HTERT RPE-1 (cell line): ENCODE results near the gene COASY.

Source experiments
- in situ Hi-C: fragments of 300-500 bp; cut with MboI; formaldehyde crosslinking; loops from 4 replicates; pipeline ENCODE4 v1.14.3; 2020; ENCODE audit warnings: low sequenced_read_pairs

Gene COASY

DNA sequence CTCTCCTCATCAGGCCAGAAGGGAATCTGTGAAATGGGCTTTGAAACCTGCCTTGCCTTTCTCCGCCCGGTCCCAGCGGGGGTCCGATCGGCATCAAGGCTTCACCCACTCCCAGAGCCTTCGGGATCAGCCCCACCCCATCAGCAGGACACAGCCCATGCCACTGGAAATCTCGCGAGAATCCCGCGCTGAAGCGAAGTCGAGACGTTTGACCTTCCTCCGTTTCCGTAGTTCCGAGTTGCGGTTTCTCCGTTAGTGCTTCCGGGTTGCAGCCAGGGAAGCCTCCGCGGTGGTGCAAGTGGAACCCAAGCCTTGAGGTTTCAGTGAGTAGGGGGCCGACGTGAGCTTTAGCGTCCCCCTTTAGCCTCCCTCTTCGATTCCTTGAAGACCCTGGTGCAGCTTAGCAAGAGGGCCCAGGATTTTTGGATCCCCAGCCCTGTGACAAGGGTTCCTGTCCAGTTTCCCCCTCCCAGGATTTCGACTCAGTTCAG is at the start of gene COASY:
TSS of gene COASY (plus strand) at position 252 of the 491 bp plus-strand sequence. CDS start 475 bp downstream, outside the sequence.
- in situ Hi-C loops, result no loop called here

DNA sequence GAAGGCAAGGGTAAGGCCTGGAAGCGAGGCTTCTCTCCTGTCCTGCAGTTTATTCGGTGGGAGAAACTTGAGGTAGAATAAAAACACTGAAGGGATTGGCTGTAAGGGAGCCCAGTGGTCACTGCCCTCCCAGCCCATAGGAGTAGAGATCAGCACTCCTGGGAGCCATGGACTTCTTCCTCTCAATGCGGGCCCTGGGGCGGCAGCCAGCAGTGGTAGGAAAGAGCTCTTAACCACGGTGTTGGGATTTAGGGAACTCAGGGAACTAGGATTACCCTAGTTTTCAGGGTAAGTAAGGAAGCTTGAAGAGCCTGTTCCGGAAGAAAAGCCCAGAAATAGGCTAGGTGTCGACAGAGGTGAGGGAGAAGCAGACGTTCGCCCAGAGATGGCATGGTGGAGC is 49.7 kb upstream of the COASY start:
- in situ Hi-C loops, result no loop called here

DNA sequence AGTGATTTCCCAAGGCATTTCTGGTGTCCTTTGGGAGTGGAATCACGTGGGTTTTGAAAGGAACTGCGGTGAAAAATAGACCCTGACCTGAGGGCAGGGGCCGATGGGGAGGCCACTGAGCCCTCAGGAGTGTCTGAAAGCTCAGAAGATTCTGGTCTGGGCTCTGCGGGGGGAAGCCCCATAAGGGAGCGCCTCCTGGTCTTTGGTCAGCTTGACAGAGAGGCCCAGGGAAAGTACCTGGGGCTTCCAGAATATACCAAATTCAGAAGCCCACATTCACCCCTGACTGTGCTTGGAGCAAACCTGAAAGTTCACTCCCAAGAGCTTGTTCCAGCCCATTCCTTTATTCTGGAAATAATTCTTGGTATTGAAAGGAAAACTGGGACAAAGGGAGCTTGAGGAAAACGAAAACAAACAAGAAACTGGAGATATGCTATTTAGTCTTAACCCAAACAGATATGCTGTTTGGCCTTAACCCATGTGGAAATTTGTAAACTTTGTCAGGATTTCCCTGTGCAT is 49.2 kb upstream of the COASY start:
- in situ Hi-C loops, result no loop called here

DNA sequence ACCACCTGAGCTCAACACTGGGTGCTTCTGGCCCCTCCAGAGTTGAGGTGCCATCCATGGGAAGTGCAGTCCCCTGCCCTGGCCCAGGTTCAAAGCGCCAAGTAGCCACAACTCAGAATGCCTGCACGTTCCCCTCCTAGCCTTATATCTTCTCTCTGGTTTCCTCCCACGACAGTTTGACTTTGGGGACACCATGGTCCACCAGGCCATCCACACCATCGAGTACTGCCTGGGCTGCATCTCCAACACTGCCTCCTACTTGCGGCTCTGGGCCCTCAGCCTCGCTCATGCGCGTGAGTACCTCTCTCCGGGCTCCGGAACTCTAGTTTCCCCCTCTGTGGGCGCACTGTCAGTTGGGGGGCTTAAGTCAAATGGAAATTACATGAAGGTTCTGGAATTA is 48.3 kb upstream of the COASY start:
- in situ Hi-C loops, result no loop called here

DNA sequence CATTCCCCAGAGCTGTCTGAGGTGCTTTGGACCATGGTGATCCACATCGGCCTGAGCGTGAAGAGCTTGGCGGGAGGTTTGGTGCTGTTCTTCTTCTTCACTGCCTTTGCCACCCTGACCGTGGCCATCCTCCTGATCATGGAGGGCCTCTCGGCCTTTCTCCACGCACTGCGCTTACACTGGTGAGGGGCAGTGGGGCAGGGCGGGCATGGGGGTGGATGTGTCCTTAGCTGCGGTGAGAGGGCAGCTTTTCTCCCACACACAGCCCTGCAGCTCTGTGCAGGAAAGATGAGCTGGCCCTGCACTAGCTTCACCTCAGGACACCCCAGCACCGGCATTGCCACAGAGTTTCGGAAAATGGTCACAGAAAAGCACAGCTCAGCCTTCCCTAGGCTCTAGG is 47.7 kb upstream of the COASY start:
- in situ Hi-C loops, result no loop called here

DNA sequence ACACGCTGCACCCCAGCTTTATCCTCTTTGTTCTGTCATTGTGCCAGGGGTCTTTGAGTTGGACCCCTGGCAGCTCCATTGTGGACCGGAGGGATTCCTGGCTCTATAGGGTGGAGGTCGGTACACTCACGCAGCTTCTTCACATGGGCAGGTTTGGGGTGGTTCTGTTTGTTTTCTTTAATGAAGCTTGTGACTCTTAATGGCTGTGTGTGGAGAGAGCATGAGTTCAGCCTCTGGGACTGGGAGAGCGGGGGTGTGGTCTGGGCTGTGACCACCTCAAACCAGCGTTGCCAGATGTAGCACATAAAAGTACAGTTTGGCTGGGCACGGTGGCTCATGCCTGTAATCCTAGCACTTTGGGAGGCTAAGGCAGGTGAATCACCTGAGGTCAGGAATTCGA is 47.1 kb upstream of the COASY start:
- in situ Hi-C loops, result no loop called here

DNA sequence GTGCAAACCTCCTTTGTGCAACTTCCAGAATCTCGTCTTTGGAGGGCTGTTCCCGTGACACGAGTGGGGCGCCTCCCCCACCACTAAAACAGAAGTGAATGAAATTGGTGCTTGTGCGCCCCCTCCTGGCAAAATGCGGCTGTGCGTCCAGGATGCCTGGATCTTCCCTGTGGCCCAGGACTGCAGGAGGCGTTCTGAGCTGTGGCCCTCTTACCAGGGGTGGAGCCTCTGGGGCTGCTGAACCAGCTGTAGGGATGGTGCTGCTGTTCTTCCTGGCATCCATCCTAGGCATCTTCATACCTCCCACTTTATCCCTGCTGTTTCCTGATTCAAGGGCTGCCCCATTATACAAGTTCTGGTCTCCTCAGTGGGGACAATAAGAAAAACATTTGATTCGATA is 44.4 kb upstream of the COASY start:
- in situ Hi-C loops, result no loop called here

DNA sequence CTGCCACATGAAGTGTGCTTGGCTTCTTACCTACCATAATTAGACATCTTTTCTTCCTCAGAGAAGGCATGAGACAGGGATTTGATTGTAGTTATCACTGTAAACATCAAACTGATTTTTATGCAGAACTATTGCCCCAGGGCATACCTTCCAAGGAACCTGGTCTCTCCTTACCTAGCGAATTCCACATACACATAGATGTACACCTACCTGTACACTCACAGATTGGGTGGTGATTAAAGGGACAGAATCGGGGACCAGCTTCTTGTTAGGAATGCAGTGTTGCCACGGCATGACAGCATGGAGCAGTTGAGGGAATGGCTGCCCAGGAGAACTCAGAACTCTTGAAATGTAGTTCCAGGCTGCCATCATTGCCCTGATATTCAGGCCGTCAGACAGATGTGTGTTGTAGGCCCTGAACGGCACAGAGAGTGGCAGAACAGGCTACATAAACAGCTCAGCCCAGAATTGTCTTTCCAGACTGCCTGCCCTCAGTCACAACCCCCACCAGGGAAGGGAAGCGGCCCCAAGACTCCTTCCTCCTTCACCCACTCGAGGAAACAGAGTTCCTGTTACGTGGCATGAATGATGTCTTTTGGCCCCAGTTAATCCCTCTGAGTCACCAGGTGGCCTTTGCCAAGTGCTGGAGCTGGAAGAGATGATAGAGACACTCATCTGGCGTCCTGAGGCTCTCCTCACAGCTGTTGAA is 43.7 kb upstream of the COASY start:
- in situ Hi-C loops, result no loop called here

DNA sequence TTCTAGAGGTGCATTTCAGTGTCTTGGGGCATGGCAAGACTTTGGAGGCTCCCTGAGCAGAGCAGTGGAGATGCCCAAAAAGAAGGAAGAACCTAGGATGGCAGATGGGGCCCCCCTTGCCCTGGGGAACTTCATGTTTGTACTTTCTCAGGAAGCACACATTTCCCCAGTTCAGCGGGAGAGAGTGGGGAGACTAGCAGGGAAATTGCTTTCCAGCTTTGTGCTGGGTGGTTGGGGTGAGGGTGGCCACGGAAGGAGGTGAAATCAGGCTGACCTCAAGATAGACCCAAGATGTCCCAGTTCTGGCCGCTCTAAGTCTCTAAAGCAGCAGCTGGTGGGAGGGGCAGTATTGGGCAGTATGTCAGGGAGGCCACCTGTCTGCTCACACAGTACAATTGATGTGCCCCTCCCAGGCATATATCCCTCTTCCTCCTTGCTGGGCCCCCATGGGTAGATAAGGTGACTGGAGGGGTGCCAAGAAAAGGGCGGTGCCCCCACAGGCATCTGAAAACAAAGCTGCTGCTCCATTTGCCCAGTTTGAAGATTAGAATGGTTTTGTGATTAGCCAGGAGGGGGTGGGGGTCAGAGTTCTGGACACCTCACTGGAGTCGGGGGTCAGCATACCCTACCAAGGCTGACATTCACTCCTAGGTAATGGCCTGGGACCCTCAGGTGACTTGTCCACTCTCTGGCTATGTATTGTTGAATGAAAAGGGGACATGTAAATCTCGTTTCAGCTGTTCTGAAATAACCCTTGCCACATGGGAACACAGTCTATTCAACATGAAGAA is 43.0 kb upstream of the COASY start:
- in situ Hi-C loops, result no loop called here

DNA sequence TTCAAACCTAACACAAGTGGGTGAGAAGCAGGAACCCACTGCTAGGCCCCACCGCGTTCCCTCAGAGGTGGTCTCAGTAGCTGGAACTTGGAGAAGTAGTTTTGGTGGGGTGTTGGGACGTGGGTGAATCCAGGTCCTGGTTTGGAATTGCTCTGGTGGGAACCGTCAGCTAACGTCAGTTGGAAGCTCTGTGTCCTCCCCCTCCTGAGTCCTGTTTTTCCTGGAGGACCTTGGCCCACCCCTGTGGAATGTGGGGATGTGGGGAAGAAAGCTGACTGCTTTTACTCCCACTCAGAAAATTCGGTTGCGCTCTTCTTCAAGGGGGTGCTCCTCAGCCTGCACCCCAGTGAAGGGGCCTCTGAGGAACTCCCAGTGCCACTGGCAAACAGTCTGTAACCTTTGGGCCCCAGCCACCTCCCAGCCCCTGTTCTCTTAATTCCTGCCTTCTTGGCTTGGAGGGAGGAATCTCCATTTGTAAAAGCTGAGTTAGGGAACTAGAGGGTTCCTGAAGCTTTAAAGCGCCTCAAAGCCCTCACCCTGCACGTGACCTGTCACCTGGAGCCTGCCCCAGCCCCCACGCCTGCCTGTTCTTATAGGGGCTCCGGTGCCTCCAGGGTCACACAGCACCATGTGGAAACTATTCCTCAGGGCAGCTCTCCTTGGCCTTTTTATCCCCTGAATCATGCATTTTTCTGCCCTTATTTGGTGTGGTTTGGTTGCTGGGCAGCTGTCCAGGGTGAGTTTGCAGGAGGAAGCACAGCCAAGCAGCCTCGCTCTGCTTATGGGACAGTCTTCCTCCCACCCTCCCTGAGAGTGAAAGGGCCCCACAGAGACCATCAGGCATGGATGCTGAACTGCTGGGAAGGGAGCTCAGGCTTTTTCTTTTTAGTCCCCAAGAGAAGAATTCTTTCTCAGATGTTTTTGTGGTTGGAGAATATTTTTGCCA is 42.1 kb upstream of the COASY start:
- in situ Hi-C loops, result no loop called here

DNA sequence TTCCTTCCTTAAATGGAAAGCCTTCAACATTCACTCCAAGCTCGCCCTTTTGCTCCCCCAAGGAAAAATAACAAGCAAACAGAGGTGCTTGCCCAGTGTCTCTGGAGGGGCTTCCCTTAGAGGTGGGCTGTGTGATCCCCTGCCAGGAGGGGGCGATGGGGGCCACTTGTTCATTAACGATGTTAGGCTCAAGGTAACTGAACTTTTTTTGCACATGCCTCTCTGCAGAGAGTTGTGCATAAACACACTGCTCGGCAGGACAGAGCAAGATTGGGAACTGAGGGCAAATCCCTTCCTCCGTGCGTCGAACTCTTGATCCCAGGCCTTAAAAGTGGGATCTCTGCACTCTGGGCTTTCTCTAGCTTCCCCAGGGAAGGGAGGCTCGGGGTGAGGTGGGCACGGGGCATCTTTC is 41.4 kb upstream of the COASY start:
- in situ Hi-C loops, result no loop called here

DNA sequence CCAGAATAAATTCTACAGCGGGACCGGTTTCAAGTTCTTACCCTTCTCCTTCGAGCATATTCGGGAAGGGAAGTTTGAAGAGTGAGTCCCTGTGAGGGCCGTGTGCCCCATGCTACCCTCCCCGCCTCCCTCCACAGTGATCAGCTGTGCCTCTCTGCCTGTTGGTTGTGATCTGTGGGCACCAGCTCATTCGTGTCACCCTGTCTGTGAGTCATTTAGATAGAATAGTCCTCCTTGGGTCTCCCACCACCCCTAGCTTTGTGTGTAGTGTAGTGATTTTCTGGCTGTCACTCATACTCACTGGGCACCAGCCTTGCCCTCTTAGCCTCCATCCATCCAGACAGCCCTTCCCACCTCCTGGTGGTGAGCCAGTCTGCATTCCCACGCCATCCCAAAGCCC is 40.9 kb upstream of the COASY start:
- in situ Hi-C loops, result no loop called here

DNA sequence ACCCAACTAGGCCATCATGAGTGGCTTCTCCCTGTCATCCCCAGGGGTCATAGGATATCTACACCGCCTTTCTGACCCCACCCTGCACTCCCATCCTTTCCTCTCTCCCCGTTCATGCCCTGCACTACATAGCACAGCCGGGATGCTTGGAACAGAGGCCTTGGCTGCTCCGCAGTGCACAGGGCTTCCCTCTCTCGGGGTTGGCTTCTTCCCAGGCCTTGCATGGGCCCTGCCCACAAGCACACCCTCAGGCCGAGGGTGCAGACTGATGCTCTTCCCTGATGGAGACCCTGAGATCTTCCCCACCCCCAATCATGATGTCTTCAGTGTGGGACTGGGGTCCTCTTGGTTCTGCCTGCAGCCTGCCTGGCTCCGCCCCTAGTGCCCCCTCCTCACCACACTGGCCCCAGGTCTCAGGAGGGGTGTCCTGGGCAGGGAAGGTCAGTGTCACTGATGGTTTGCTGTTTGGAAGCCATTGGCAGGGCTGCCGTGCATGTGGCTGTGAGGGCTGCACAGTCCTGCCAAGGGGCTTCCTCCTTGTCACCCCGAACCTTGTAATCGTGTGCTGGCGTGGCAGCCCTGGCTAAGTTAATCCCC is 40.2 kb upstream of the COASY start:
- in situ Hi-C loops, result no loop called here

DNA sequence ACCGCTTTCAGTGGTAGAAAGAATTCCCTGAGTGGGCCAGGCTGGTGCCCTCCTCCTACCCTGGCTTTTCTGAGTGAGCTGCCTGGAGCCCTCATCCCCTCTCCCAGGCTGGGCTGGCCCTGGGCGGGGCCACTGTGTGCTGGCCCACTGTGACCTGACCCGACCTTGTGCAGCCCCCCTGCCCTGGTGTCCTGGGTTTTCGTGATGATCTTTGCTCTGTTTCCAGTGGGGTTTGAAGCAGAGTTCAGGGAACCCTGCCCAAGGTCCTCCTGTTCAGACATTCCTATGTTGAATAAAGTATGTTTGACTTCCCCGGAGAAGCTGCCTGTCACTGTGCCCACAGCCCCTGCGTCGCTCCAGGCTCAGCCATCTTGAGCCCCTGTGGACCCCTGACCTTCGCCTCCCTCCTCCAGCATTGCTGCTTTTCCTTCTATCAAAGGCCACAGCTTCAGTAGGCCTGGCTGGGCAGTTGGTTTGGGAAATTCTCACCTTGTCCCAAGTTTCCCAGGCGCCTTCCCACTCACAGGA is 39.6 kb upstream of the COASY start:
- in situ Hi-C loops, result no loop called here

DNA sequence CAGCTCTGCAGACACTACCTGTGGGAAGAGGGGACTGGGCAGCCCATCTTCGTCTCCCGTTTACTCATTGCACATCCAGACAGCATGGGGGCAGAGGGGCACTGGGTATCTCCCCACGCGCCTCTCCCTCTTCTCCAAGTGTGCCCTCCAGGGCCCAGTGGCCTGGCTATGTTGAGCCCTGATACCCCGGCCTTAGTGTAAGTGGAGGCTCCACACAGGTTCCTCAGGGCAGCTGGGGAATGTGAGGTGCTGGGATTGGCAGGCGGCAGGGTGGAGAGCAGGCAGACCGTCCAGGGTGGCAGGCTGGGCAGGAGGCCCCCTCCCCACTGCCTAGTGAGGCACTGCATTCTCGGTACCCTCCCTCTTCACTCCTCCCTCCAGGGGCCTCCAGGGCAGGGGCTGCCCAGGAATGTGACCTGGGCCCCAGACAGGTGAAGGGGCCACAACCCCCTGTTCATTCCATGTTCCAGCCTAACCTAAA is 39.1 kb upstream of the COASY start:
- in situ Hi-C loops, result no loop called here

DNA sequence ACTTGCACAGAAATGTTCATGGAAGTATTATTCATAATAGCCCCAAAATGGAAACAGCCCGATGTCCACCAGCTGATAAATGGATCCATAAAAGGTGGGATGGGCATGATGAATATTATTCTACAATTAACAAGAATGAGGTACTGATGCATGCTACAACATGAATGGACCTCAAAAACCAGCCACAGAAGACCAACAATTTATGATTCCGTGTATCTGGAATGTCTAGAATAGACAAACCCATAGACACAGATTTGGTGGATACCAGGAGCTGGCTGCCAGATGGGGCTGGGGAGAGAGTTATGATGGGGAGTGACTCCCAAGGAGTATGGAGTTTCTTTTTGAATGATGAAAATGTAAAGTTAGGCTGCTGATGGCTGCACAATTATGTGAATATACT is 36.7 kb upstream of the COASY start:
- in situ Hi-C loops, result no loop called here

DNA sequence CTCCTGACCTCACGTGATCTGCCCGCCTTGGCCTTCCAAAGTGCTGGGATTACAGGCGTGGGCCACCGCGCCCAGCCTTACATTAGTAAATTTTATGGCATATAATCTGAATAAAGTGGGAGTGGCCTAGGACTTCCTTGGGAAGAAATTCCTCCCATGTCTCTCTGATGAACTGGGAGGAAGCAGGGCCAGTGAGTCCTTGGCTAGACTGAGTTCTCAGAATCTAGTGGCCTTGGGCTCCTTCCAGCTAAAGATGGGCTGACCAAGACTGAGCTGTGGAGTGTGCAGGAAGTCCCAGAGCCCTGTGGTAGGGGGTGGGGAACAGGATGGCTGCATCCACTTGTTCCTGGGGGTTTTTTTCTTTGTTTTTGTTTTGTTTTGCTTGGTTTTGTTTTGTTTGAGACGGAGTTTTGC is 35.9 kb upstream of the COASY start:
- in situ Hi-C loops, result no loop called here

DNA sequence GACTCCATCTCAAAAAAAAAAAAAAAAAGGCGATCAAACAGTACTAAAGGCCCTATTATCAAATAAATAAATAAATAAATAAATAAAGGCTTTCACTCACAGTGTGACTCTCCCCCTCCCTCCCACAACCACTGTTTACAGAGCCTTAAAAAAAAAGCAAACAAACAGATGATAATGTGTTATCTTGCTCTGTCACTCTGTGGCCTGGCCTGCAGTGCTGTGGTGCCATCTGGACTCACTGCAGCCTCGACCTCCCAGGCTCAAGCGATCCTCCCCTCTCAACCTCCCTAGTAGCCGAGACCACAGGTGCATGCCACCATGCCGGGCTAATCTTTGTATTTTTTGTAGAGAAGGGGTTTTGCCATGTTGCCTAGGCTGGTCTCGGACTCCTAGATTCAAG is 34.0 kb upstream of the COASY start:
- in situ Hi-C loops, result no loop called here

DNA sequence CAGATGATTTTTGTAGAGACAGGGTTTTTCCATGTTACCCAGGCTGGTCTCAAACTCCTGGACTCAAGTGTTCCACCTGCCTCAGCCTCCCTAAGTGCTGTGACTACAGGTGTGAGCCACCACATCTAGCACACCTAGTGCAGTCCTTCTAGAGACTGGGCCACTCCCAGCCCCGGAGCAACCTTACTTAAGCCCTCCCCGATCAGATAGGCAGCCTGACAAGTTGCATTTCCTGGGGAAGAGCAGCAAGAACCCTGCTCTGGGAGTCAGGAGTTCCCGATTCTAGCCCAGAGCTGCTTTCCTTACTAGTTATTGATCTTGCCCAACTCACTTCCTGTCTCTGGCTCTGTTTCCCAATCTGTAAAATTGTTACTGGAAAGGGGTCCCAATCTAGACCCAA is 32.9 kb upstream of the COASY start:
- in situ Hi-C loops, result no loop called here

DNA sequence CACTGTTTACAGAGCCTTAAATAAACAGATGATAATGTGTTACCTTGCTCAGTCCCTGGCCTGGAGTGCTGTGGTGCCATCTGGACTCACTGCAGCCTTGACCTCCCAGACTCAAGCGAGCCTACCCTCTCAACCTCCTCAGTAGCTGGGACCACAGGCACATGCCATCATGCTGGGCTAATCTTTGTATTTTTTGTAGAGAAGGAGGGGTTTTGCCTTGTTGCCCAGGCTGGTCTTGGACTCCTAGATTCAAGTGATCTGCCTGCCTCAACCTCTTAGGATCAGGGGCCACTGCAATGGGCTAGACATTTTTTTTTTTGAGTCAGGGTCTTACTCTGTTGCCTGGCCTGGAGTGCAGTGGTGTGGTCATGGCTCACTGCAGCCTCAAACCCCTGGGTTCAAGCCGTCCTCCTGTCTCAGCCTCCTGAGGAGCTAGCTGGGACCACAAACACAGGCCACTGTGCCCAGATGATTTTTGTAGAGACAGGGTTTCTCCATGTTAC is 30.9 kb upstream of the COASY start:
- in situ Hi-C loops, result no loop called here
